GM19239 (cell line): ENCODE measurements around the gene TIMM22.

Experiments
- DNase-seq: peaks from one replicate; pipeline ENCODE4 v3.0.0; 2011; ENCODE audit warnings: low spot score; ENCODE audit not compliant: insufficient read length
- FAIRE-seq: peaks from 2 replicates; lab custom pipeline; 2011; peaks lifted over from hg19 to GRCh38; lab: Jason Lieb, UNC

TIMM22 gene

GRCh38 chr17:1000597-1001461 lies 3.9 kb downstream of the TIMM22 start:
- FAIRE-seq (no peak), DNase-seq (no peak)

- no peak for FAIRE-seq
- no peak for DNase-seq
These were observed 4.9 kb downstream of the TIMM22 start for GRCh38 chr17:1001640-1002411.

GRCh38 chr17:1002412-1002753 lies 5.5 kb downstream of the TIMM22 start:
- no peak for DNase-seq

GRCh38 chr17:1002771-1003555 lies 6.0 kb downstream of the TIMM22 start:
- DNase-seq (no peak), FAIRE-seq (no peak)

More at GRCh38 chr17:1002412-1002753, 5.5 kb downstream of the TIMM22 start:
- FAIRE-seq = no peak

GRCh38 chr17:1003633-1003971 lies 6.7 kb downstream of the TIMM22 start:
- no peak for FAIRE-seq

GRCh38 chr17:1003972-1004768 lies 7.2 kb downstream of the TIMM22 start:
- no peak for FAIRE-seq
- no peak for DNase-seq

More at GRCh38 chr17:1003633-1003971, 6.7 kb downstream of the TIMM22 start:
- no peak for DNase-seq

- FAIRE-seq (no peak), DNase-seq (no peak)
These were observed 7.9 kb downstream of the TIMM22 start for GRCh38 chr17:1004769-1005295.

GRCh38 chr17:1005361-1005946 lies 8.5 kb downstream of the TIMM22 start:
- FAIRE-seq = no peak
- DNase-seq = no peak

- FAIRE-seq = no peak
These were observed 9.1 kb downstream of the TIMM22 start for GRCh38 chr17:1006054-1006453.

GRCh38 chr17:1007310-1008007 lies 10.5 kb downstream of the TIMM22 start:
- DNase-seq = no peak
- no peak for FAIRE-seq

More at GRCh38 chr17:1006054-1006453, 9.1 kb downstream of the TIMM22 start:
- no peak for DNase-seq

GRCh38 chr17:1008008-1008761 lies 11.3 kb downstream of the TIMM22 start:
- FAIRE-seq (no peak), DNase-seq (no peak)

GRCh38 chr17:1009229-1010085 lies 12.5 kb downstream of the TIMM22 start:
- DNase-seq = no peak
- FAIRE-seq = no peak

- DNase-seq (no peak), FAIRE-seq (no peak)
These were observed 13.1 kb downstream of the TIMM22 start for GRCh38 chr17:1010086-1010450.

GRCh38 chr17:1010586-1010985 lies 13.7 kb downstream of the TIMM22 start:
- FAIRE-seq (no peak), DNase-seq (no peak)

GRCh38 chr17:1011138-1011537 lies 14.2 kb downstream of the TIMM22 start:
- FAIRE-seq (no peak), DNase-seq (no peak)

GRCh38 chr17:1011760-1012735 lies 15.1 kb downstream of the TIMM22 start:
- FAIRE-seq (no peak), DNase-seq (no peak)
